Measurements from ENCODE around the gene GOLT1A.
"Not testable (repeated sequence)": the region's sequence is repeated elsewhere in the genome, so short reads cannot be mapped to it uniquely, and the experiment has no call there.

The GOLT1A gene

GRCh38 chr1:204246876-204247275, 33.1 kb upstream of the GOLT1A start:
- no peak for DNase-seq

- no peak for DNase-seq
These were observed 29.1 kb upstream of the GOLT1A start for GRCh38 chr1:204242920-204243319.

- DNase-seq: no peak
These were observed 28.1 kb upstream of the GOLT1A start for GRCh38 chr1:204241914-204242313.

- no peak for DNase-seq
These were observed 27.3 kb upstream of the GOLT1A start for GRCh38 chr1:204241050-204241449.

- DNase-seq: no peak
These were observed 26.4 kb upstream of the GOLT1A start for GRCh38 chr1:204240233-204240632.

- not testable (repeated sequence) for DNase-seq
These were observed 25.6 kb upstream of the GOLT1A start for GRCh38 chr1:204239401-204239800.

GRCh38 chr1:204238520-204238919, 24.7 kb upstream of the GOLT1A start:
- DNase-seq: not testable (repeated sequence)

GRCh38 chr1:204237515-204237914, 23.7 kb upstream of the GOLT1A start:
- DNase-seq: not testable (repeated sequence)

GRCh38 chr1:204232526-204232925, 18.7 kb upstream of the GOLT1A start:
- no peak for DNase-seq

- DNase-seq: no peak
These were observed 16.4 kb upstream of the GOLT1A start for GRCh38 chr1:204230211-204230610.

GRCh38 chr1:204228896-204229295, 15.1 kb upstream of the GOLT1A start:
- no peak for DNase-seq

GRCh38 chr1:204227996-204228785, 14.4 kb upstream of the GOLT1A start:
- DNase-seq: no peak

- DNase-seq: no peak
These were observed 13.6 kb upstream of the GOLT1A start for GRCh38 chr1:204227351-204227750.

GRCh38 chr1:204225841-204226735, 12.3 kb upstream of the GOLT1A start:
- no peak for DNase-seq

- DNase-seq: no peak
These were observed 10.9 kb upstream of the GOLT1A start for GRCh38 chr1:204224655-204225054.

GRCh38 chr1:204223129-204223860, 9.5 kb upstream of the GOLT1A start:
- DNase-seq: no peak

GRCh38 chr1:204222764-204223055, 8.9 kb upstream of the GOLT1A start:
- no peak for DNase-seq

GRCh38 chr1:204222006-204222763, 8.4 kb upstream of the GOLT1A start:
- DNase-seq: no peak

GRCh38 chr1:204221271-204221670, 7.5 kb upstream of the GOLT1A start:
- no peak for DNase-seq

GRCh38 chr1:204219971-204220616, 6.3 kb upstream of the GOLT1A start:
- no peak for DNase-seq

GRCh38 chr1:204218552-204218951, 4.8 kb upstream of the GOLT1A start:
- no peak for DNase-seq

GRCh38 chr1:204217648-204218000, 3.8 kb upstream of the GOLT1A start:
- no peak for DNase-seq

Data from DMS79 treated with DMSO at 0.1 percent for 48 hours (cell line).